A549 treated with ZK216348 at 1 μM for 4 hours (cell line): ENCODE data around the gene UCMA. TPM values are rescaled to one million over a fixed set of nuclear protein-coding genes. Genes with fewer than 3 reads are reported as not detected.

Source experiments
- total RNA-seq: library from RNA; stranded (reverse); fragments of 200-300 nt; extraction: Qiagen RNA extraction; gene quantifications from 5 replicates; pipeline ENCODE4 v1.2.3, GENCODE V29; 2022; ENCODE audit warnings: low read depth

Gene UCMA
- not detected in 5 replicates for total RNA-seq

GRCh38 chr10:13234172-13234571, at the start of gene UCMA:
Gene UCMA, minus strand, starts transcription at chr10:13234374. Its CDS starts 116 bp downstream, at chr10:13234258.

Other genes starting within 250 kb of the UCMA start
- 0.72 to 1.3 TPM (median 1.1 TPM) in 5 replicates for gene CCDC3, start 232.7 kb downstream of the UCMA start, total RNA-seq
- 47.4 to 65.4 TPM (median 57.6 TPM) in 5 replicates for gene OPTN, start 134.2 kb downstream of the UCMA start, total RNA-seq
- gene MCM10, start 72.8 kb downstream of the UCMA start, total RNA-seq: 20.0 to 30.1 TPM (median 23.6 TPM) in 5 replicates
- gene PHYH, start 65.7 kb upstream of the UCMA start, total RNA-seq: 30.4 to 36.7 TPM (median 32.0 TPM) in 5 replicates
- gene SEPHS1, start 113.9 kb upstream of the UCMA start, total RNA-seq: 58.4 to 72.0 TPM (median 66.7 TPM) in 5 replicates